Progenitor cell of endocrine pancreas (in vitro differentiated cells): ENCODE measurements around the gene PRDM5. TPM values are rescaled to one million over a fixed set of nuclear protein-coding genes. Genes with fewer than 3 reads are reported as not detected.

Experiments used
- DNase-seq: peaks from one replicate; pipeline ENCODE4 v3.0.0; 2021; ENCODE audit warnings: low spot score; ENCODE audit not compliant: unreplicated experiment
- H3K27ac Mint-ChIP-seq: 2 replicates; pipeline ENCODE4 v1.8.0; 2021; ENCODE audit warnings: mild to moderate bottlenecking, moderate library complexity, mixed read lengths
- H3K27me3 Mint-ChIP-seq: 2 replicates; pipeline ENCODE4 v1.8.0; 2021; ENCODE audit warnings: mixed read lengths
- H3K36me3 Mint-ChIP-seq: 2 replicates; pipeline ENCODE4 v1.8.0; 2022; ENCODE audit warnings: mixed read lengths; ENCODE audit not compliant: insufficient read depth
- H3K4me1 Mint-ChIP-seq: 2 replicates; pipeline ENCODE4 v1.8.0; 2021; ENCODE audit warnings: low read depth, mixed read lengths
- H3K4me3 Mint-ChIP-seq: 2 replicates; pipeline ENCODE4 v1.8.0; 2021; ENCODE audit warnings: low read depth, mild to moderate bottlenecking, moderate library complexity, mixed read lengths
- H3K9me3 Mint-ChIP-seq: 2 replicates; pipeline ENCODE4 v1.8.0; 2021; ENCODE audit warnings: low read depth, mixed read lengths
- CTCF ChIP-seq: fragments of 200-600 bp; sonication (generic); IDR thresholded peaks from one replicate; pipeline ENCODE4 v1.5.0; 2021; ENCODE audit warnings: antibody characterized with exemption, mild to moderate bottlenecking; ENCODE audit not compliant: unreplicated experiment
- total RNA-seq: library from RNA; stranded (reverse); gene quantifications from 2 replicates; pipeline ENCODE4 v1.2.1, GENCODE V29; 2021

Gene PRDM5
- total RNA-seq, 1 donor from 2014 or later: 18.9 TPM

GRCh38 chr4:120897981-120898719 is 24.4 kb downstream of the PRDM5 start:
- H3K9me3 Mint-ChIP-seq: peaks cover 2% of the 10 kb centered on the region
- TF ChIP-seq CTCF: no peak
- no peak for DNase-seq
- H3K27ac Mint-ChIP-seq: no peak overlapping the region
- peaks cover 7% of the 10 kb centered on the region for H3K36me3 Mint-ChIP-seq
- H3K4me1 Mint-ChIP-seq: no peaks in the 10 kb centered on the region
- H3K4me3 Mint-ChIP-seq: no peak overlapping the region
- H3K27me3 Mint-ChIP-seq: no peaks in the 10 kb centered on the region

- Mint-ChIP-seq H3K4me1 (no peaks in the 10 kb centered on the region), H3K36me3 (peaks cover 24% of the 10 kb centered on the region), H3K9me3 (peaks cover 16% of the 10 kb centered on the region), H3K27me3 (no peaks in the 10 kb centered on the region), H3K4me3 (no peak overlapping the region), H3K27ac (no peak overlapping the region)
- no peak for DNase-seq
- no peak for TF ChIP-seq CTCF
Measured at GRCh38 chr4:120895554-120895953, 27.0 kb downstream of the PRDM5 start.

GRCh38 chr4:120893314-120893713 is 29.2 kb downstream of the PRDM5 start:
- Mint-ChIP-seq H3K9me3 (peaks cover 22% of the 10 kb centered on the region), H3K27ac (no peak overlapping the region), H3K4me1 (no peaks in the 10 kb centered on the region), H3K27me3 (no peaks in the 10 kb centered on the region), H3K36me3 (peaks cover 25% of the 10 kb centered on the region), H3K4me3 (no peak overlapping the region)
- DNase-seq: no peak
- no peak for TF ChIP-seq CTCF

GRCh38 chr4:120886191-120886590 is 36.3 kb downstream of the PRDM5 start:
- no peak for TF ChIP-seq CTCF
- no peak for DNase-seq
- H3K4me3 Mint-ChIP-seq: no peak overlapping the region
- peaks cover 10% of the 10 kb centered on the region for H3K36me3 Mint-ChIP-seq
- H3K27me3 Mint-ChIP-seq: no peaks in the 10 kb centered on the region
- no peaks in the 10 kb centered on the region for H3K4me1 Mint-ChIP-seq
- no peak overlapping the region for H3K27ac Mint-ChIP-seq
- peaks cover 17% of the 10 kb centered on the region for H3K9me3 Mint-ChIP-seq

DNA sequence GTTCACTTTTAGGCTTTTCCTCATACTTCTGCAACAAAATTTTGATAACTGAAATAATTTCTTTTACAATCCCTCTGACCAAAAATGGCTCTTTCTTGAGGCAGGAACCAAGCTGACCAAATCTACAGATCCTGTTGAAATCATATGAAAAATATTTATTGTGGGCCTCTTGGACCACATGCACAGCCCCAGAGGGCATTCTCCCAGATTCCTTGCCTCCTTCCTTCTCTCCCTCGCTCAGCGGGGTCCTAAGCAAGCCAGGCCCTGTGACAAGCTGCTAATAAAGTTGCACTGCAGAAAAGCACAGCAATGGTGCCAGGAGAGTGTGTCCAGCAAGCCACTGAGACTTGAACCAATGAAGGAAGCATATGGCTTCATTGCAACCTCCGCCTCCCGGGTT is 40.7 kb downstream of the PRDM5 start:
- no peak overlapping the region for H3K27ac Mint-ChIP-seq
- DNase-seq: no peak
- H3K9me3 Mint-ChIP-seq: peaks cover 16% of the 10 kb centered on the region
- no peaks in the 10 kb centered on the region for H3K4me1 Mint-ChIP-seq
- H3K4me3 Mint-ChIP-seq: no peak overlapping the region
- no peaks in the 10 kb centered on the region for H3K27me3 Mint-ChIP-seq
- TF ChIP-seq CTCF: no peak
- peaks cover 12% of the 10 kb centered on the region for H3K36me3 Mint-ChIP-seq
